B cell (primary cell): ENCODE data around the gene PGBD5. TPM values are rescaled to one million over a fixed set of nuclear protein-coding genes. Genes with fewer than 3 reads are reported as not detected.

ENCODE experiments used
- ATAC-seq: fragments of 200-7000 bp; cut with Tn5 transposase; one replicate; pipeline ENCODE4 v1.10.0; 2021; ENCODE audit warnings: low read depth, mild to moderate bottlenecking, moderate number of reproducible peaks, moderate library complexity
- CTCF ChIA-PET: fragments of 350-600 bp; sonication (Branson Sonifier 250); formaldehyde crosslinking; loops from one replicate; lab custom pipeline; 2021; ENCODE audit warnings: antibody characterized with exemption, inconsistent platforms; lab: Charles Lee
- POLR2A ChIA-PET: fragments of 350-600 bp; sonication (Branson Sonifier 250); formaldehyde crosslinking; loops from one replicate; lab custom pipeline; 2021; ENCODE audit warnings: antibody characterized with exemption; lab: Charles Lee
- DNase-seq: peaks from one replicate; pipeline ENCODE4 v3.0.0; 2013
- H2AFZ ChIP-seq: 2 replicates; pipeline ENCODE4 v1.6.1; 2012; ENCODE audit warnings: mild to moderate bottlenecking, low read depth, low read length; ENCODE audit not compliant: insufficient read depth, poor library complexity, severe bottlenecking
- H3K27ac ChIP-seq, 2 donors: 1 replicate in 1 of 2; 2 replicates in 1 of 2; pipeline ENCODE4 v1.5.1; 2012 to 2013; ENCODE audit warnings: low read length in 2 of 2, mild to moderate bottlenecking in 2 of 2, moderate library complexity in 1 of 2
- H3K27me3 ChIP-seq, 4 experiments: fragments of 200-600 bp in 1 of 4; sonication (generic) in 1 of 4; replicated peaks in 1 of 4; 1 replicate in 2 of 4; 2 replicates in 2 of 4; pipeline versions ENCODE4 v1.6.1 to v1.7.0; 2013 to 2016; ENCODE audit warnings: low read length in 3 of 4, mild to moderate bottlenecking in 2 of 4, mixed read lengths in 1 of 4, moderate library complexity in 1 of 4; ENCODE audit not compliant: insufficient read depth in 4 of 4, control insufficient read depth in 3 of 4; ENCODE audit errors: control extremely low read depth in 1 of 4
- H3K36me3 ChIP-seq, 2 experiments: replicated peaks in 1 of 2; 1 replicate in 1 of 2; 2 replicates in 1 of 2; pipeline versions ENCODE4 v1.6.1 to v1.7.1; 2013; ENCODE audit warnings: low read length in 1 of 2; ENCODE audit not compliant: insufficient read depth in 2 of 2, control insufficient read depth in 1 of 2; ENCODE audit errors: control extremely low read depth in 1 of 2, extremely low read depth in 1 of 2
- H3K4me1 ChIP-seq, 2 donors: fragments of 200-600 bp in 1 of 2; sonication (generic) in 1 of 2; 1 replicate in 1 of 2; 2 replicates in 1 of 2; pipeline versions ENCODE4 v1.5.1 to v1.6.1; 2013 to 2017; ENCODE audit warnings: low read length in 2 of 2; ENCODE audit not compliant: control insufficient read depth in 2 of 2, insufficient read depth in 2 of 2
- H3K4me2 ChIP-seq: replicated peaks from 2 replicates; pipeline ENCODE3; 2012; ENCODE audit warnings: mild to moderate bottlenecking, low read depth, low read length; ENCODE audit not compliant: poor library complexity, severe bottlenecking
- H3K4me3 ChIP-seq, 5 experiments: fragments of 200-600 bp in 1 of 5; sonication (generic) in 1 of 5; 1 replicate in 3 of 5; 2 replicates in 2 of 5; pipeline versions ENCODE4 v1.5.1 to v1.7.0; 2011 to 2016; ENCODE audit warnings: low read length in 4 of 5, mild to moderate bottlenecking in 4 of 5, low read depth in 2 of 5, control low read depth in 1 of 5, moderate library complexity in 1 of 5; ENCODE audit not compliant: insufficient read depth in 1 of 5; ENCODE audit errors: control extremely low read depth in 1 of 5, extremely low read depth in 1 of 5
- H3K79me2 ChIP-seq: fragments of 200-600 bp; sonication (generic); one replicate; pipeline ENCODE4 v1.6.0; 2016; ENCODE audit warnings: low read length; ENCODE audit not compliant: control insufficient read depth, insufficient read depth
- H3K9ac ChIP-seq: fragments of 200-600 bp; sonication (generic); 2 replicates; pipeline ENCODE4 v1.6.1; 2017; ENCODE audit warnings: mild to moderate bottlenecking, low read length, moderate library complexity
- H3K9me3 ChIP-seq, 3 donors: one replicate each; pipeline versions ENCODE4 v1.6.1 to v1.7.1; 2013; ENCODE audit warnings: low read length in 2 of 3; ENCODE audit not compliant: control insufficient read depth in 2 of 3, insufficient read depth in 1 of 3; ENCODE audit errors: control extremely low read depth in 1 of 3
- H4K20me1 ChIP-seq: 2 replicates; pipeline ENCODE4 v1.6.0; 2012; ENCODE audit warnings: mild to moderate bottlenecking, low read length; ENCODE audit not compliant: insufficient read depth, control insufficient read depth, poor library complexity, severe bottlenecking
- H3K27ac Mint-ChIP-seq: one replicate; pipeline ENCODE4 v1.8.0; 2021; ENCODE audit warnings: mixed read lengths
- H3K27me3 Mint-ChIP-seq: one replicate; pipeline ENCODE4 v1.8.0; 2021; ENCODE audit warnings: mixed read lengths
- H3K4me1 Mint-ChIP-seq: one replicate; pipeline ENCODE4 v1.8.0; 2021; ENCODE audit warnings: mixed read lengths
- H3K4me3 Mint-ChIP-seq: one replicate; pipeline ENCODE4 v1.8.0; 2021; ENCODE audit warnings: mixed read lengths
- H3K9me3 Mint-ChIP-seq: one replicate; pipeline ENCODE4 v1.8.0; 2022; ENCODE audit warnings: mixed read lengths; ENCODE audit not compliant: insufficient read depth
- CTCF ChIP-seq: fragments of 200-600 bp; IDR thresholded peaks from one replicate; pipeline ENCODE4 v1.8.0; 2022; ENCODE audit warnings: antibody characterized with exemption, mild to moderate bottlenecking
- EZH2 ChIP-seq: IDR thresholded peaks from 2 replicates; pipeline ENCODE4 v1.6.1; 2012; ENCODE audit warnings: borderline replicate concordance, low read depth, mild to moderate bottlenecking, moderate library complexity, low read length; ENCODE audit not compliant: insufficient read depth, poor library complexity, severe bottlenecking
- WGBS: methylation state at CpG from one replicate; pipeline ENCODE4 v1.1.5; 2013; ENCODE audit warnings: missing lambda C conversion rate; ENCODE audit not compliant: insufficient coverage; 5-methylcytosine and 5-hydroxymethylcytosine counted together
- intact Hi-C: fragments of 100-400 bp; cut with micrococcal nuclease; formaldehyde crosslinking; loops from one replicate; pipeline ENCODE4 v1.10.0; 2022
- polyA plus RNA-seq: library from polyadenylated mRNA; depleted of rRNA; stranded (reverse); fragments of >200 nt; gene quantifications from 2 replicates; pipeline ENCODE4 v1.2.3, GENCODE V29; 2012
- total RNA-seq, 2 donors: library from RNA; stranded (reverse); fragments of 120-200 nt in 1 of 2; gene quantifications; 1 replicate in 1 of 2; 2 replicates in 1 of 2; pipeline versions ENCODE4 v1.2.3 to v1.2.4, GENCODE V29; 2013 to 2022

PGBD5 gene
- total and polyA plus RNA-seq, 2 donors (not counting 1 experiment from before 2014, with no cell fraction given): 0.07 TPM; not detected in 1

DNA sequence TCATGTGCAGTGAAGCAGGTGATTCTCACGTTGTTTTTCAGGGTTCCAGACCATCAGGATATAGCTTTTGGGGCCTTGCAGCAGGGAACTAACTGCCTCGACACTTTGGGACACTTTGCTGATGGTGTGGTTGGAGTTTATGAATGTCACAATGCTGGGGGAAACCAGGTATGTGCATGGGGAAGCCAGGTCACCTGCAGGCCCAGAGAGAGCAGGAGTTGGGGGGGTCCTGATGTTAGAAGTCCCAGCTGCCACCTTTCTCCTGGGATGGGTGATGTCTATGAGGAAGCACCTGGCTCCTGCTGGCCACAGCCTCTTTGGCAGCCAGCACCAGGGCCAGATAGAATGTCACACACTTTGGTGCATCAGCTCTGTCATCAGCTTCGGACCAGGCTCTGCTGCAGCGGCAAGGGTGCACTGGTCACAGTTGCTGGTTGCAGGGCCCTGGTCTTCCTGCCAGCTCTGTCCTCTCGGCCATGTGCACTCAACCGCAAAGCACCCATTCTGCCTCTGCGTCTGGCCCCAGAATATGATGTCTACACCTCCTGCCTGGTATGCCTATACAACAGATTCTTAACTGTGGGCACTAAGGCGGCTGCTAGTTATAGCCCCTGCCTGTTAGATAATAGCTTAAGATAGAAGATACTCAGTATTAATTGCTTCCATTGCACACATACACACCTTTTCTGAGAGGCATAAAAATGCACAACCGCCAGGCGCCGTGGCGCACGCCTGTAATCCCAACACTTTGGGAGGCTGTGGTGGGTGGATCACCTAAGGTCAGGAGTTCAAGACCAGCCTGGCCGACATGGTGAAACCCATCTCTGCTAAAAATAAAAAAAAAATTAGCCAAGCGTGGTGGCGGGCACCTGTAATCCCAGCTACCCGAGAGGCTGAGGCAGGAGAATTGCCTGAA is 160.7 kb downstream of the PGBD5 start:
- Mint-ChIP-seq H3K4me3 (no peak overlapping the region), H3K27me3 (no peaks in the 10 kb centered on the region), H3K27ac (no peak overlapping the region), H3K4me1 (peaks cover 25% of the 10 kb centered on the region), H3K9me3 (no peaks in the 10 kb centered on the region)
- DNase-seq: no peak
- 78% methylated on average over 11 of the region's 17 CpGs for WGBS
- H3K4me3 ChIP-seq: no peak overlapping the region
- CTCF ChIA-PET: interaction anchor here (1.0 kb wide), 1 partner anchor 85 kb away, joined by 4 read pairs; no protein-coding TSS in a partner anchor
- TF ChIP-seq EZH2 (no peak), CTCF (no peak)
- POLR2A ChIA-PET: no interaction called here
- no peak overlapping the region for H3K4me2 ChIP-seq
- no peak overlapping the region for H3K9ac ChIP-seq
- peaks cover 18% of the 10 kb centered on the region in 2 donors for H3K4me1 ChIP-seq
- H2AFZ ChIP-seq: no peak overlapping the region
- no peak for ATAC-seq
- no peaks in the 10 kb centered on the region for H3K27me3 ChIP-seq
- H3K36me3 ChIP-seq: peaks cover 0 to 32% of the 10 kb centered on the region in 2 experiments
- H3K27ac ChIP-seq: no peak overlapping the region
- H3K9me3 ChIP-seq: peaks cover 0 to 3% (median 0%) of the 10 kb centered on the region in 3 donors
- intact Hi-C loops: no loop called here
- peaks cover 5% of the 10 kb centered on the region for H3K79me2 ChIP-seq
- H4K20me1 ChIP-seq: no peaks in the 10 kb centered on the region

Other genes starting within 250 kb of the PGBD5 start
- 36.9 and 42.5 TPM in 2 replicates for gene COG2, start 216.1 kb upstream of the PGBD5 start, total RNA-seq
- 16.5 and 17.0 TPM in 2 replicates for gene COG2, start 216.1 kb upstream of the PGBD5 start, polyA plus RNA-seq